Panc1 (cell line): Measurements from ENCODE around the gene IL18RAP.

Experiments used
- CTCF ChIP-seq: fragments of 450-650 bp; IDR thresholded peaks from 2 replicates; pipeline ENCODE4 v1.5.1; 2017; ENCODE audit warnings: mild to moderate bottlenecking
- POLR2AphosphoS5 ChIP-seq: IDR thresholded peaks from 2 replicates; pipeline ENCODE4 v1.6.1; 2012; ENCODE audit warnings: mild to moderate bottlenecking, low read depth, low read length, moderate library complexity
- TF ChIP-seq, protein P1 (sequence below), 2 experiments: IDR thresholded peaks; 2 replicates each; pipeline ENCODE4 v1.6.1; 2011 to 2012; ENCODE audit warnings: low read depth in 2 of 2, control low read depth in 1 of 2, low read length in 1 of 2, mild to moderate bottlenecking in 1 of 2, moderate library complexity in 1 of 2; ENCODE audit not compliant: insufficient read depth in 1 of 2

DNA sequence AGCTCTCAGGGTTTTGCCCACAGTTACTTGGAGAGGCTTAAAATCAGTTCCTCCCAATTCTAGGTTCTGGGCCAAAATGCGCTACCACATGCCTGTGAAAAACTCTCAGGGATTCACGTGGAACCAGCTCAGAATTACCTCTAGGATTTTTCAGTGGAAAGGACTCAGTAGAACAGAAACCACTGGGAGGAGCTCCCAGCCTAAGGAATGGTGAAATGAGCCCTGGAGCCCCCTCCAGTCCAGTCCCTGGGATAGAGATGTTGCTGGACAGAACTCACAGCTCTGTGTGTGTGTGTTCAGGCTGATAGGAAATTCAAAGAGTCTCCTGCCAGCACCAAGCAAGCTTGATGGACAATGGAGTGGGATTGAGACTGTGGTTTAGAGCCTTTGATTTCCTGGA lies 29.0 kb downstream of the IL18RAP start:
- TF ChIP-seq CTCF (no peak), POLR2AphosphoS5 (no peak)
- TF ChIP-seq, protein P1, sequence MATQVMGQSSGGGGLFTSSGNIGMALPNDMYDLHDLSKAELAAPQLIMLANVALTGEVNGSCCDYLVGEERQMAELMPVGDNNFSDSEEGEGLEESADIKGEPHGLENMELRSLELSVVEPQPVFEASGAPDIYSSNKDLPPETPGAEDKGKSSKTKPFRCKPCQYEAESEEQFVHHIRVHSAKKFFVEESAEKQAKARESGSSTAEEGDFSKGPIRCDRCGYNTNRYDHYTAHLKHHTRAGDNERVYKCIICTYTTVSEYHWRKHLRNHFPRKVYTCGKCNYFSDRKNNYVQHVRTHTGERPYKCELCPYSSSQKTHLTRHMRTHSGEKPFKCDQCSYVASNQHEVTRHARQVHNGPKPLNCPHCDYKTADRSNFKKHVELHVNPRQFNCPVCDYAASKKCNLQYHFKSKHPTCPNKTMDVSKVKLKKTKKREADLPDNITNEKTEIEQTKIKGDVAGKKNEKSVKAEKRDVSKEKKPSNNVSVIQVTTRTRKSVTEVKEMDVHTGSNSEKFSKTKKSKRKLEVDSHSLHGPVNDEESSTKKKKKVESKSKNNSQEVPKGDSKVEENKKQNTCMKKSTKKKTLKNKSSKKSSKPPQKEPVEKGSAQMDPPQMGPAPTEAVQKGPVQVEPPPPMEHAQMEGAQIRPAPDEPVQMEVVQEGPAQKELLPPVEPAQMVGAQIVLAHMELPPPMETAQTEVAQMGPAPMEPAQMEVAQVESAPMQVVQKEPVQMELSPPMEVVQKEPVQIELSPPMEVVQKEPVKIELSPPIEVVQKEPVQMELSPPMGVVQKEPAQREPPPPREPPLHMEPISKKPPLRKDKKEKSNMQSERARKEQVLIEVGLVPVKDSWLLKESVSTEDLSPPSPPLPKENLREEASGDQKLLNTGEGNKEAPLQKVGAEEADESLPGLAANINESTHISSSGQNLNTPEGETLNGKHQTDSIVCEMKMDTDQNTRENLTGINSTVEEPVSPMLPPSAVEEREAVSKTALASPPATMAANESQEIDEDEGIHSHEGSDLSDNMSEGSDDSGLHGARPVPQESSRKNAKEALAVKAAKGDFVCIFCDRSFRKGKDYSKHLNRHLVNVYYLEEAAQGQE (IDR thresholded peaks at IDR 0.05; ENCODE audit: insufficient read depth in 1 of 2, low read depth in 2 of 2, low read length in 1 of 2) = no peak
